Lower leg skin (tissue), 4 donors: Measurements from ENCODE around the gene LHFPL2. TPM values are rescaled to one million over a fixed set of nuclear protein-coding genes. Genes with fewer than 3 reads are reported as not detected.

Experiments used
- DNase-seq, 2 donors: peaks; one replicate each; pipeline ENCODE4 v3.0.0-alpha.2; 2019; ENCODE audit warnings: low spot score in 2 of 2
- H3K4me3 ChIP-seq: fragments of 200-600 bp; sonication (generic); 2 replicates; pipeline ENCODE4 v1.5.1; 2017; ENCODE audit warnings: mild to moderate bottlenecking, low read depth; ENCODE audit not compliant: poor library complexity, severe bottlenecking
- POLR2A ChIP-seq, 2 donors: fragments of 450-650 bp; IDR thresholded peaks; one replicate each; pipeline ENCODE4 v1.6.1; 2016 to 2017; ENCODE audit warnings: antibody characterized with exemption in 2 of 2, mild to moderate bottlenecking in 1 of 2, moderate library complexity in 1 of 2
- WGBS, 2 donors: methylation state at CpG; one replicate each; pipeline ENCODE4 v1.1.5; 2018; 5-methylcytosine and 5-hydroxymethylcytosine counted together
- intact Hi-C: fragments of 100-400 bp; cut with DNase I; formaldehyde crosslinking; loops from one replicate; pipeline ENCODE4 v1.15.0; 2023; ENCODE audit warnings: low total_unique reads
- total RNA-seq, 4 donors: library from RNA; depleted of rRNA; stranded (reverse); fragments of >200 nt; gene quantifications; one replicate each; pipeline ENCODE4 v1.1.0, GENCODE V29; 2016
- TF ChIP-seq, protein P1 (sequence below), 3 donors: fragments of 450-650 bp; IDR thresholded peaks; one replicate each; pipeline ENCODE4 v1.5.1; 2016; ENCODE audit warnings: antibody characterized with exemption in 3 of 3, mild to moderate bottlenecking in 3 of 3, moderate library complexity in 2 of 3

The LHFPL2 gene
- total RNA-seq, 4 donors from 2014 or later, result 7.3 to 11.1 (median 9.6) TPM

DNA sequence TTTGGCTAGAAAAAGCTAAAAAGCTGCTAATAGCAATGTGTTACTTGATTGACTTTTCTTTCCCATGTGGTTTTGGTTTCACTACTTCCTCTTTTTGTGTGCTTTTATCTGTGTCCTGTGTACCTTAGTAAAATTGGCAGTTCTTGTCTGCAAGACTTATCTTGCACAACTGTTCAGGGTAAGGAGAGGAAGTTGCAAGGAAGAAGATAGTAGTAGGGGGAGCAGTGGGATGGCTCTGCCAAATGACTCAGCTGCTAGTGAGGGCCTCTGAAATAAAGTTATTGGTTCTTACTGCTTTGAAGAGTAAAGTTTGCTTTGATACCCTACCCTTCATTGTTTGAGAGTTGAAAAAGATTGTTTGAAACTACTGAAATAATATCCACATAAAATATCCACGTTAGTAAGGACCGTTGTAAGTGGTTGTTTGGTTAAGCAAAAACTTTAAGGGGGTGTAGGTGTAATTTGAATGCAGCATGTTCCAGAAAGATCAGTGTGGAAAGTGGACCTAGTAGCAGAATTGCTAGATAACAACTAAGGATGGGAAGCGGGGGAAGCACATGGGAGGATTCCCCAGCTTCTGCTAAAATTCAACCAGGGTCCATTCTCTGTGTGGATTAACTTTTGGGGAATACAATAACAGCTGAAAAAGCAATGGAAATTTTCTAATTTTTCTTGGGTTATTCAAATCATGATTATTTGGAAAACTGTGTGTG, 164.6 kb downstream of the LHFPL2 start:
- no peak for DNase-seq
- H3K4me3 ChIP-seq, result no peak overlapping the region
- no peak for TF ChIP-seq POLR2A (IDR thresholded peaks at IDR 0.05)
- TF ChIP-seq, protein P1, sequence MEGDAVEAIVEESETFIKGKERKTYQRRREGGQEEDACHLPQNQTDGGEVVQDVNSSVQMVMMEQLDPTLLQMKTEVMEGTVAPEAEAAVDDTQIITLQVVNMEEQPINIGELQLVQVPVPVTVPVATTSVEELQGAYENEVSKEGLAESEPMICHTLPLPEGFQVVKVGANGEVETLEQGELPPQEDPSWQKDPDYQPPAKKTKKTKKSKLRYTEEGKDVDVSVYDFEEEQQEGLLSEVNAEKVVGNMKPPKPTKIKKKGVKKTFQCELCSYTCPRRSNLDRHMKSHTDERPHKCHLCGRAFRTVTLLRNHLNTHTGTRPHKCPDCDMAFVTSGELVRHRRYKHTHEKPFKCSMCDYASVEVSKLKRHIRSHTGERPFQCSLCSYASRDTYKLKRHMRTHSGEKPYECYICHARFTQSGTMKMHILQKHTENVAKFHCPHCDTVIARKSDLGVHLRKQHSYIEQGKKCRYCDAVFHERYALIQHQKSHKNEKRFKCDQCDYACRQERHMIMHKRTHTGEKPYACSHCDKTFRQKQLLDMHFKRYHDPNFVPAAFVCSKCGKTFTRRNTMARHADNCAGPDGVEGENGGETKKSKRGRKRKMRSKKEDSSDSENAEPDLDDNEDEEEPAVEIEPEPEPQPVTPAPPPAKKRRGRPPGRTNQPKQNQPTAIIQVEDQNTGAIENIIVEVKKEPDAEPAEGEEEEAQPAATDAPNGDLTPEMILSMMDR (IDR thresholded peaks at IDR 0.05), result no peak
- intact Hi-C loops, result no loop called here
- 78 to 85% methylated on average over 3 of the region's 3 CpGs for WGBS, 2 donors

DNA sequence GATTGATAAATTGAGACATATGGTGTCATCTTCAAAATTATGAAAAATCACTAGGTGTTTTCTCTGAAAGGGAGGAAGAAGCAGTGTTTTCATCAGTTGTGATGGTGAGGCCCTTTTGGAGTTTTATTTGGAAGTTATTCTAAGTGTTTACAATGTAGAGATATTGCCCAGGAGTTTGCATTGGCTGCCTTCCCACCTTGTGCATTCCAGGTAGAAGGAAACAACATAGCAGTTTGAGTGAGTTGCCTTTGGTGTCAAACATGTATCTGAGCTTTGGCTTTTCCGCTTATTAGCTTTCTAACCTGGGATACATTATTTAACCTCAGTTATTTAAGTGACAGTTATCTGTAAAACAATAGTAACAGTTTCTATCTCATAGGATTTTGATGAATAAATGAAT, 165.6 kb downstream of the LHFPL2 start:
- intact Hi-C loops, result no loop called here
- 90 to 98% methylated on average over 1 of the region's 1 CpG for WGBS, 2 donors
- no peak for DNase-seq
- no peak overlapping the region for H3K4me3 ChIP-seq
- TF ChIP-seq, protein P1 (IDR thresholded peaks at IDR 0.05), result no peak
- no peak for TF ChIP-seq POLR2A (IDR thresholded peaks at IDR 0.05)

DNA sequence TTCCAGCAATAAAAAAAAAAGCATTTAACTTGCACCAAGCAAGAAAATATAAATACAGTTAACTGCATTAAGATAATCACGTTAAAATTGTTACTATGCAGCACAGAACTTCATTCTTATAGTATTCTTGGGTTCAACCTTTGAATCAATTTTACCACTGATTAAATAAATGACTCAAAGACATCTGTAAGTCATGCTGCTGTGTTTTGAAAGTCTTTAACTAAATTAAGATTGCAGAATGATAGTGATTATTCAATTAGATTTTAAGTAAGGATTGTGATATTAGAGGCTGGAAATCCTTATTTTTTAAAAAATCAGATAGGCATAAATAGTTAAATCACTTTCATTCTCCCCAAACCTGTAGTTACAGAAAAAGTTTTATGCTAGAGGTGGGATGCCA, 171.8 kb downstream of the LHFPL2 start:
- no peak for TF ChIP-seq POLR2A (IDR thresholded peaks at IDR 0.05)
- TF ChIP-seq, protein P1 (IDR thresholded peaks at IDR 0.05), result no peak

DNA sequence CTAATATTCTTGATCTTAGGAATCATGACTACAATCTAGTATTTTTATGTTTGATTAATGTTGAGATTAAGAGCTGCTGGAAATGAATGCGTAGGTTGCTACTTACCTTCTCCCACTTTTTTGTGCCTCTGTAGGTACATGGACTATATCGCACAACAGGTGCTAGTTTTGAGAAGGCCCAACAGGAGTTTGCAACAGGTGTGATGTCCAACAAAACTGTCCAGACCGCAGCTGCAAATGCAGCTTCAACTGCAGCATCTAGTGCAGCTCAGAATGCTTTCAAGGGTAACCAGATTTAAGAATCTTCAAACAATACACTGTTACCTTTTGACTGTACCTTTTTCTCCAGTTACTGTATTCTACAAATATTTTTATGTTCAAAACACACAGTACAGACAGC, 173.2 kb downstream of the LHFPL2 start:
- TF ChIP-seq POLR2A (IDR thresholded peaks at IDR 0.05), result no peak
- TF ChIP-seq, protein P1 (IDR thresholded peaks at IDR 0.05), result no peak
- intact Hi-C loops, result no loop called here
- 93 to 96% methylated on average over 3 of the region's 3 CpGs for WGBS, 2 donors
- H3K4me3 ChIP-seq, result no peak overlapping the region
- DNase-seq, result no peak

More for the DNA sequence above, 171.8 kb downstream of the LHFPL2 start:
- H3K4me3 ChIP-seq, result no peak overlapping the region
- intact Hi-C loops, result no loop called here
- 87 to 93% methylated on average over 1 of the region's 1 CpG for WGBS, 2 donors
- no peak for DNase-seq

DNA sequence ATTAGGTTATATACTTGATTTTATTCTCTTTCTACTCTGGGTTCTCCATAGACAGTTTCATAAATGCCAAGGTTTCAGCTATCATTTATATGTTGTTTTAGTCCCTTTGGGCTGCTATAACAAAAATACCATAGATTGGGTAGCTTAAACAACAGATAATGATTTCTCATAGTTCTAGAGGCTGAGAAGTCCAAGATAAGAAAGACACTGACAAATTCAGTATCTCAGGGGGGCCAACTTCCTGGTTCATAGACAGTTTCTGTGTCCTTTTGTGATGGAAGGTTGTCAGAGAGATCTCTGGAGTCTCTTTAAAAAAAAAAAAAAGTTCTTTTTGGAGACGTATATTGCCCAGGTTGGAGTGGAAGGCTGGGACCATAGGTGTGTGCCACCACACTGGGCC, 174.8 kb downstream of the LHFPL2 start:
- TF ChIP-seq POLR2A (IDR thresholded peaks at IDR 0.05), result no peak
- TF ChIP-seq, protein P1 (IDR thresholded peaks at IDR 0.05), result no peak
- WGBS, 2 donors, result 88 to 97% methylated on average over 1 of the region's 1 CpG
- intact Hi-C loops, result no loop called here
- H3K4me3 ChIP-seq, result no peak overlapping the region
- DNase-seq, result no peak
